ENCODE results near the gene RASSF3. TPM values are rescaled to one million over a fixed set of nuclear protein-coding genes. Genes with fewer than 3 reads are reported as not detected.

Gene RASSF3
- total and polyA plus RNA-seq, 10 of the 15 experiments (the other 5 are each of a cell fraction or from before 2014, with no cell fraction given), result 6.9 to 62.4 (median 30.3) TPM

- H3K4me1 ChIP-seq (ENCODE audit: control insufficient read depth, insufficient read depth, low read length), result peaks cover 24% of the 10 kb centered on the region
- peaks cover 81% of the 10 kb centered on the region for H3K79me2 ChIP-seq (ENCODE audit: control insufficient read depth, insufficient read depth, low read length)
- in situ Hi-C loops (cut with MboI), result no loop called here
- SMC1A ChIA-PET (ENCODE audit: uncharacterized antibody, unreplicated experiment), result interaction anchor here (0.9 kb wide), 1 partner anchor 22 kb away, joined by 4 read pairs; no protein-coding TSS in a partner anchor
- no peak for FAIRE-seq
- no peak overlapping the region for H3K4me2 ChIP-seq (ENCODE audit: control insufficient read depth, insufficient read depth)
- H4K20me1 ChIP-seq (ENCODE audit: control insufficient read depth, insufficient read depth), result no peaks in the 10 kb centered on the region
- RAD21 ChIA-PET (ENCODE audit: unreplicated experiment), result no interaction called here
- no peak overlapping the region for H3K4me3 ChIP-seq
- no peaks in the 10 kb centered on the region for H3K27me3 ChIP-seq (replicated peaks in 1 of 2; ENCODE audit: control insufficient read depth in 2 of 2, insufficient read depth in 2 of 2, low read length in 1 of 2)
- no peak overlapping the region for H2AFZ ChIP-seq (ENCODE audit: control insufficient read depth, low read depth, low read length)
- CTCF ChIA-PET, result no interaction called here
- no peak overlapping the region for H3K27ac ChIP-seq (ENCODE audit: control insufficient read depth, insufficient read depth)
- no peak overlapping the region for H3K9ac ChIP-seq (ENCODE audit: control insufficient read depth, insufficient read depth, low read length)
- POLR2A ChIA-PET, result interaction anchor here (1.0 kb wide), 1 partner anchor 26 kb away, joined by 3 read pairs; no protein-coding TSS in a partner anchor
- H3K9me3 ChIP-seq (replicated peaks; ENCODE audit: control insufficient read depth, insufficient read depth, low read length), result no peaks in the 10 kb centered on the region; the same call in 2 of the 3 replicates
- 100% methylated on average over 3 of the region's 3 CpGs for WGBS (ENCODE audit: insufficient coverage, insufficient replicate concordance, low lambda C conversion rate, missing lambda C conversion rate)
- peaks cover 0 to 4% of the 10 kb centered on the region in 2 experiments; a peak in 2 of 4 replicates for H3K36me3 ChIP-seq (ENCODE audit: control insufficient read depth in 2 of 2, insufficient read depth in 2 of 2, low read length in 1 of 2)
- ATAC-seq, result no peak
- no TSS peak for BruUV-seq (replicated peaks)
- no peak for DNase-seq (ENCODE audit: low read depth, low spot score)
- intact Hi-C loops (cut with micrococcal nuclease; ENCODE audit: unreplicated experiment), result no loop called here
- TF ChIP-seq HDAC6 (IDR thresholded peaks at IDR 0.05; ENCODE audit: unreplicated experiment) (no peak), FOS (IDR thresholded peaks at IDR 0.05; ENCODE audit: borderline replicate concordance, extremely low read depth, insufficient read length) (no peak), NFYA (IDR thresholded peaks at IDR 0.05; ENCODE audit: borderline replicate concordance, low read depth, low read length) (no peak), MTA3 (IDR thresholded peaks at IDR 0.05; ENCODE audit: borderline replicate concordance, low read length) (no peak), CREM (IDR thresholded peaks at IDR 0.05; ENCODE audit: low read depth) (no peak), TBL1XR1 (IDR thresholded peaks at IDR 0.05; ENCODE audit: low read depth, low read length) (no peak), ASH2L (IDR thresholded peaks at IDR 0.05; ENCODE audit: borderline replicate concordance, low read depth) (no peak), BACH1 (IDR thresholded peaks at IDR 0.05; ENCODE audit: borderline replicate concordance) (no peak), HDGF (IDR thresholded peaks at IDR 0.05) (no peak), NFXL1 (IDR thresholded peaks at IDR 0.05; ENCODE audit: borderline replicate concordance) (no peak), SUZ12 (IDR thresholded peaks at IDR 0.05; ENCODE audit: unreplicated experiment) (no peak), TCF12 (IDR thresholded peaks at IDR 0.05; ENCODE audit: low read depth, low read length) (no peak), CTCF (IDR thresholded peaks at IDR 0.05 in 2 of 3, conservative IDR thresholded peaks at IDR 0.05 in 1 of 3; ENCODE audit: control insufficient read depth in 2 of 3, extremely low read depth in 1 of 3, insufficient read depth in 1 of 3, low read depth in 3 of 3, low read length in 3 of 3) (no peak), PAX8 (IDR thresholded peaks at IDR 0.05) (no peak), ZNF592 (IDR thresholded peaks at IDR 0.05) (no peak), RELA (IDR thresholded peaks at IDR 0.05; ENCODE audit: borderline replicate concordance, partially characterized antibody) (no peak), SPI1 (IDR thresholded peaks at IDR 0.05; ENCODE audit: borderline replicate concordance, insufficient read depth, low read depth, low read length) (no peak), ZNF207 (IDR thresholded peaks at IDR 0.05; ENCODE audit: borderline replicate concordance) (no peak), PKNOX1 (IDR thresholded peaks at IDR 0.05) (no peak)
Observed at GRCh38 chr12:64655141-64655540, 44.8 kb downstream of the RASSF3 start.
